ENCODE results near the gene ACTL10.
"Not testable (repeated sequence)": the region's sequence is repeated elsewhere in the genome, so short reads cannot be mapped to it uniquely, and the experiment has no call there.

Gene ACTL10

GRCh38 chr20:33698966-33699365, 32.2 kb downstream of the ACTL10 start:
- DNase-seq = not testable (repeated sequence)

GRCh38 chr20:33700696-33701441, 34.1 kb downstream of the ACTL10 start:
- not testable (repeated sequence) for DNase-seq

- no peak for DNase-seq
These were observed 35.1 kb downstream of the ACTL10 start for GRCh38 chr20:33701629-33702450.

GRCh38 chr20:33702861-33703260, 36.1 kb downstream of the ACTL10 start:
- peak; percentile 65 to 95 for DNase-seq

GRCh38 chr20:33703498-33704137, 36.9 kb downstream of the ACTL10 start:
- no peak for DNase-seq

GRCh38 chr20:33704197-33704924, 37.6 kb downstream of the ACTL10 start:
- no peak for DNase-seq

GRCh38 chr20:33707668-33708067, 40.9 kb downstream of the ACTL10 start:
- no peak for DNase-seq

- DNase-seq = no peak
These were observed 42.7 kb downstream of the ACTL10 start for GRCh38 chr20:33709398-33709797.

- DNase-seq = no peak
These were observed 43.3 kb downstream of the ACTL10 start for GRCh38 chr20:33709905-33710541.

- DNase-seq = no peak
These were observed 44.1 kb downstream of the ACTL10 start for GRCh38 chr20:33710681-33711445.

- DNase-seq = no peak
These were observed 44.6 kb downstream of the ACTL10 start for GRCh38 chr20:33711446-33711738.

GRCh38 chr20:33713865-33714367, 47.2 kb downstream of the ACTL10 start:
- DNase-seq = no peak

- DNase-seq = no peak
These were observed 49.8 kb downstream of the ACTL10 start for GRCh38 chr20:33716498-33716897.

Data from cerebellar nuclear complex (tissue), 1 donor.